Measurements from ENCODE around the gene SLC38A7.

The SLC38A7 gene

DNA sequence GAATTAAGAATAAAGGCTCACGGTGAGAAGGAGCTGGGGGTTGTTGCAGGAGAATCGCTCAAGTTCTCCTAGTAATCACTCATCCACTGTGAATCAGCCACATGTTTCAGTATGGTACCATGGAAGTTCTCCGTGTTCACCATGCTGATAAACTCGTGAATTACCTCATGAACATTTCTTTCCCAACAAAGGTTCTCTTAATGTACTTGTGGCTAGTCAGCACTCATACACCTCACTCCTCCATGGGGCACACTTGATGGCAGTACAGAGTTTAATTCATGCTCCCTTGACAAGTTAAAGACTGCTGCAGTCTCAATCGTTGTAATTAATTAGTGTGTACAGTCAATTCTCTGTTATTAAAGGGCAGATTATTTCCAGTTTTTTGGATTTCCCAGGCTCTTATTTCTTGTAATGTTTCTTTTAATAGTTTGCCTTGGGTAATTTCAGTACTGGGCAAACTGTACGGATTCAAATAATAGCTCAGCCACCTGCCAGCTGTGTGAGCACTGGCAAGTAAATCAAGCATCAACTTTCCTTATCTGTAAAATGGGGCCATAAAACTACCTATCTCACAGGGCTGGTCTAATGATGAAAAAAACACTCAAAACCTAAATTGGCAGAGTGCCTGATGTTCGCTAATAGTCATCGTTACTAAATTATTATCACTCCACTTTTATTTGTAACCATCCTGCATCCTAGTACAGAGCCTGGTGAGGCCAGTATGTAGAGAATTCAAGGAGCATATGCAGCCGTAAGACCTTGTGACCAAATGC lies 43.4 kb upstream of the SLC38A7 start:
- H3K27ac ChIP-seq = no peak overlapping the region; the same call in 1 of the 2 replicates
- TF ChIP-seq, protein P1, sequence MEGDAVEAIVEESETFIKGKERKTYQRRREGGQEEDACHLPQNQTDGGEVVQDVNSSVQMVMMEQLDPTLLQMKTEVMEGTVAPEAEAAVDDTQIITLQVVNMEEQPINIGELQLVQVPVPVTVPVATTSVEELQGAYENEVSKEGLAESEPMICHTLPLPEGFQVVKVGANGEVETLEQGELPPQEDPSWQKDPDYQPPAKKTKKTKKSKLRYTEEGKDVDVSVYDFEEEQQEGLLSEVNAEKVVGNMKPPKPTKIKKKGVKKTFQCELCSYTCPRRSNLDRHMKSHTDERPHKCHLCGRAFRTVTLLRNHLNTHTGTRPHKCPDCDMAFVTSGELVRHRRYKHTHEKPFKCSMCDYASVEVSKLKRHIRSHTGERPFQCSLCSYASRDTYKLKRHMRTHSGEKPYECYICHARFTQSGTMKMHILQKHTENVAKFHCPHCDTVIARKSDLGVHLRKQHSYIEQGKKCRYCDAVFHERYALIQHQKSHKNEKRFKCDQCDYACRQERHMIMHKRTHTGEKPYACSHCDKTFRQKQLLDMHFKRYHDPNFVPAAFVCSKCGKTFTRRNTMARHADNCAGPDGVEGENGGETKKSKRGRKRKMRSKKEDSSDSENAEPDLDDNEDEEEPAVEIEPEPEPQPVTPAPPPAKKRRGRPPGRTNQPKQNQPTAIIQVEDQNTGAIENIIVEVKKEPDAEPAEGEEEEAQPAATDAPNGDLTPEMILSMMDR (conservative IDR thresholded peaks at IDR 0.05) = no peak
- no peak for TF ChIP-seq ZFX (IDR thresholded peaks at IDR 0.05)

- TF ChIP-seq ZFX (IDR thresholded peaks at IDR 0.05) = no peak
- TF ChIP-seq, protein P1 (conservative IDR thresholded peaks at IDR 0.05) = no peak
- H3K27ac ChIP-seq = no peak overlapping the region
These were observed 42.6 kb upstream of the SLC38A7 start for GRCh38 chr16:58727028-58727781.

DNA sequence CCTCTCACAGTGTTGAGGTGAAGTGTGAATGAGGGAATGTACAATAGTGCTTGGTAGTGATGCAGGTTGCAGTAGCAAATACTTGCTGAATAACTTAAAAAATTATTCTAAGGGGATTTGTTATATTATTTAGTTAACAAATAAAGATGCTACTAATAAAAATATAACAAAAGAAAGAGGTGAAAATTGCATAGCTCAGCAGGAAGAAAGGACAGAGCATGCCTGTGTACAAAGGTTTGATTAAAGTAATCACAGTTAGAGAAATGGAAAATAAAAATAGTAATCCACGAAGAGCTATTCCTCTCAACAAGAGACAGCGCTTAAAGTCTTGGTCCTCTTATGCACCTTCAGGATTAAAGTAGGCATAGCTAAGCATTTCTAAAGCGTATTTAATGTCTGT lies 38.5 kb upstream of the SLC38A7 start:
- H3K27ac ChIP-seq = no peak overlapping the region
- TF ChIP-seq, protein P1 (conservative IDR thresholded peaks at IDR 0.05) = no peak
- TF ChIP-seq ZFX (IDR thresholded peaks at IDR 0.05) = no peak

- no peak overlapping the region for H3K27ac ChIP-seq
- no peak for TF ChIP-seq ZFX (IDR thresholded peaks at IDR 0.05)
- TF ChIP-seq, protein P1 (conservative IDR thresholded peaks at IDR 0.05) = no peak
These were observed 33.4 kb upstream of the SLC38A7 start for GRCh38 chr16:58717994-58718393.

DNA sequence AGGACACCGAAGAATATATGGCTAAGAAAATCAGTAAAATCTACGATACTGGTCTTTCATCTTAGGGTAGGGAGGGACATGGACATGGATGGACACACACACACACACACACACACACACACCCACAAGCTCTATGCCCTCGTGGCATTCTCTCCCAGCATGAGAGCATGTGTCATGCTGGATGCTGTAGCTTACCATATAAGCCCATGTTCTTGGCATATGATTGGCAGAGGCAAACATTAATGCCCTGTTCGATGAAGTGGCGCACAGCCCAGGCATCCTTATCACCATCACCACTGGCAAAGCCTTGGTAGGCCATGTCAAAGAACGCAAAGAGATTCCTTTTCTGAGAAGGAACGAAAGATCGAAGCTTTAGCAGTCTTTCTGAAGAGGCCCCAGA lies 31.9 kb upstream of the SLC38A7 start:
- H3K27ac ChIP-seq = no peak overlapping the region
- TF ChIP-seq, protein P1 (conservative IDR thresholded peaks at IDR 0.05) = no peak
- no peak for TF ChIP-seq ZFX (IDR thresholded peaks at IDR 0.05)

DNA sequence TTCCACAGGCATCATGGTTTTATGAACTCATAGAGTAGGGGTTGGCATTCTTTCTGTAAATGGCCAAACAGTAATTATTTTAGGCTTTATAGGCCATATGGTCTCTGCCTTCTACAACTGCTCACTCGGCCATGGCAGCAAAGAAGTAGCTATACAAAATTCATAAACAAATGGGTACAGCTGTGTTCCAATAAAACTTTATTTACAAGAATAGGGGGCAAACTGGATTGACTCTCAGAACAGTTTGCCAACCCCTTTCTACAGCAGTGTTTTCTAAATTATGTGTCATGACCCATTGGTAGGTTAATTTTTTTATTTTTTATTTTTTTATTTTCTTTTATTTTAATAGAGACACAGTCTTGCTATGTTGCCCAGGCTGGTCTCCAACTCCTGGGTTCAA lies 29.2 kb upstream of the SLC38A7 start:
- TF ChIP-seq, protein P1 (conservative IDR thresholded peaks at IDR 0.05) = no peak
- TF ChIP-seq ZFX (IDR thresholded peaks at IDR 0.05) = no peak
- no peak overlapping the region for H3K27ac ChIP-seq

GRCh38 chr16:58709333-58709732 lies 24.8 kb upstream of the SLC38A7 start:
- H3K27ac ChIP-seq = no peak overlapping the region
- TF ChIP-seq, protein P1 (conservative IDR thresholded peaks at IDR 0.05) = no peak
- no peak for TF ChIP-seq ZFX (IDR thresholded peaks at IDR 0.05)

All from C4-2B (cell line).